ENCODE results near the gene KRT15.

Gene KRT15

GRCh38 chr17:41503202-41503601, 15.5 kb downstream of the KRT15 start:
- DNase-seq: no peak

GRCh38 chr17:41500131-41500911, 18.4 kb downstream of the KRT15 start:
- DNase-seq: peak; percentile 34

GRCh38 chr17:41499714-41500113, 19.0 kb downstream of the KRT15 start:
- DNase-seq: no peak

- DNase-seq: no peak
Measured at GRCh38 chr17:41498276-41498675, 20.4 kb downstream of the KRT15 start.

GRCh38 chr17:41496803-41497484, 21.7 kb downstream of the KRT15 start:
- peak; percentile 28 for DNase-seq

GRCh38 chr17:41494524-41494923, 24.2 kb downstream of the KRT15 start:
- no peak for DNase-seq

GRCh38 chr17:41492771-41493170, 25.9 kb downstream of the KRT15 start:
- peak; percentile 49 for DNase-seq

GRCh38 chr17:41492351-41492750, 26.3 kb downstream of the KRT15 start:
- DNase-seq: no peak

- DNase-seq: no peak
Measured at GRCh38 chr17:41491476-41491875, 27.2 kb downstream of the KRT15 start.

GRCh38 chr17:41490000-41490990, 28.4 kb downstream of the KRT15 start:
- DNase-seq: no peak

GRCh38 chr17:41489531-41489930, 29.2 kb downstream of the KRT15 start, which contains the start of gene KRT36:
Gene KRT36, minus strand, starts transcription at chr17:41489910. Its CDS starts 46 bp downstream, at chr17:41489864.
- no peak for DNase-seq

GRCh38 chr17:41486809-41487530, 31.7 kb downstream of the KRT15 start:
- no peak for DNase-seq

- no peak for DNase-seq
Measured at GRCh38 chr17:41486316-41486715, 32.4 kb downstream of the KRT15 start.

GRCh38 chr17:41484920-41485904, 33.5 kb downstream of the KRT15 start:
- DNase-seq: no peak

- no peak for DNase-seq
Measured at GRCh38 chr17:41483991-41484826, 34.5 kb downstream of the KRT15 start.

GRCh38 chr17:41483531-41483930, 35.2 kb downstream of the KRT15 start:
- no peak for DNase-seq

- no peak for DNase-seq
Measured at GRCh38 chr17:41481036-41481435, 37.7 kb downstream of the KRT15 start, which contains the start of gene KRT35. Gene KRT35, minus strand, starts transcription at chr17:41481151. Its CDS starts 54 bp downstream, at chr17:41481097.

- DNase-seq: no peak
Measured at GRCh38 chr17:41480581-41480980, 38.1 kb downstream of the KRT15 start.

GRCh38 chr17:41480136-41480535, 38.6 kb downstream of the KRT15 start:
- DNase-seq: no peak

GRCh38 chr17:41478237-41478636, 40.5 kb downstream of the KRT15 start:
- no peak for DNase-seq

Measured in eye (tissue), 1 donor.